AG09309 (cell line): Measurements from ENCODE around the gene APOLD1.
"Not testable (repeated sequence)": the region's sequence is repeated elsewhere in the genome, so short reads cannot be mapped to it uniquely, and the experiment has no call there.

Experiments used
- DNase-seq: peaks from one replicate; pipeline ENCODE4 v3.0.0-alpha.2; 2010; ENCODE audit warnings: low read depth
- H3K4me3 ChIP-seq: 2 replicates; pipeline ENCODE4 v1.5.1; 2011; ENCODE audit warnings: mild to moderate bottlenecking, low read depth, low read length, moderate library complexity; ENCODE audit not compliant: control insufficient read depth
- CTCF ChIP-seq: IDR thresholded peaks from 2 replicates; pipeline ENCODE4 v1.5.1; 2011; ENCODE audit warnings: mild to moderate bottlenecking, low read depth, low read length, inconsistent platforms; ENCODE audit not compliant: insufficient read depth, control insufficient read depth; ENCODE audit errors: missing control alignments

Gene APOLD1

GRCh38 chr12:12784911-12785814, at the start of gene APOLD1:
Gene APOLD1, plus strand, starts transcription at chr12:12785659. Its CDS starts 33 bp downstream, at chr12:12785692.
- H3K4me3 ChIP-seq: peak within 1 kb of the TSS; percentile 52
- no peak for TF ChIP-seq CTCF
- no peak for DNase-seq

- peak overlapping the region; percentile 28 for H3K4me3 ChIP-seq
- TF ChIP-seq CTCF: peak; percentile 52
- no peak for DNase-seq
Measured at GRCh38 chr12:12736759-12737676, 48.4 kb upstream of the APOLD1 start.

GRCh38 chr12:12738152-12738551, 47.3 kb upstream of the APOLD1 start:
- H3K4me3 ChIP-seq, DNase-seq: not testable (repeated sequence)

- no peak for DNase-seq
- TF ChIP-seq CTCF: no peak
- no peak overlapping the region for H3K4me3 ChIP-seq
Measured at GRCh38 chr12:12741660-12742059, 43.8 kb upstream of the APOLD1 start.

- no peak for DNase-seq
Measured at GRCh38 chr12:12744546-12745305, 40.7 kb upstream of the APOLD1 start.

More at GRCh38 chr12:12744546-12745305, 40.7 kb upstream of the APOLD1 start:
- H3K4me3 ChIP-seq: no peak overlapping the region
- TF ChIP-seq CTCF: no peak
